Sigmoid colon (tissue), 4 donors: ENCODE data around the gene SLC5A11.

Experiments used
- EP300 ChIP-seq, 4 donors: sonication (generic); formaldehyde crosslinking; IDR thresholded peaks; one replicate each; pipeline ENCODE4 v1.6.1; 2017; ENCODE audit warnings: antibody characterized with exemption in 4 of 4
- POLR2A ChIP-seq, 2 donors: fragments of 450-650 bp; IDR thresholded peaks; one replicate each; pipeline ENCODE4 v1.6.1; 2016; ENCODE audit warnings: antibody characterized with exemption in 2 of 2, mild to moderate bottlenecking in 2 of 2, moderate library complexity in 2 of 2
- POLR2AphosphoS5 ChIP-seq, 4 donors: sonication (generic); formaldehyde crosslinking; IDR thresholded peaks; one replicate each; pipeline ENCODE4 v1.6.1; 2017; ENCODE audit warnings: antibody characterized with exemption in 4 of 4
- TF ChIP-seq, protein P1 (sequence below), 4 experiments: fragments of 450-650 bp in 3 of 4; fragments of 200-600 bp in 1 of 4; IDR thresholded peaks; one replicate each; pipeline ENCODE4 v1.5.1; 2016 to 2019; ENCODE audit warnings: antibody characterized with exemption in 4 of 4, mild to moderate bottlenecking in 3 of 4, moderate library complexity in 2 of 4

DNA sequence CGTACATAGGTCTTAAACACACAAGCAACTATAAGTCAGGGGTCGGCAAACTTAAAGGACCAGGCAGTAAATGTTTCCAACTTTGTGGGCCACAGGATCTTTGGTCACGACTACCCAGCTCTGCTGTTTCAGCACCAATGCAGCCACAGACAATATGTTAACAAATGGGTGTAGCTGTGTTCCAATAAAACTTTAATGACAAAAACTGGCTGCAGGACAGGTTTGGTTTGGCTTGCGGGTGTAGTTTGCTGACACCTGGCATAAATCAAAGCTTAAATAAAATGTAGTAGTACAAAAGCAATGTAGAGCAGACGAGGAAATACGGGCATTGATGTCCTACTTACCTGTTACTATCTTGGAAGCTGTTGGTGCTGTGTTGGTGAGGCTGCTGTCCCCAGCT is 84.7 kb downstream of the SLC5A11 start:
- TF ChIP-seq, protein P1, sequence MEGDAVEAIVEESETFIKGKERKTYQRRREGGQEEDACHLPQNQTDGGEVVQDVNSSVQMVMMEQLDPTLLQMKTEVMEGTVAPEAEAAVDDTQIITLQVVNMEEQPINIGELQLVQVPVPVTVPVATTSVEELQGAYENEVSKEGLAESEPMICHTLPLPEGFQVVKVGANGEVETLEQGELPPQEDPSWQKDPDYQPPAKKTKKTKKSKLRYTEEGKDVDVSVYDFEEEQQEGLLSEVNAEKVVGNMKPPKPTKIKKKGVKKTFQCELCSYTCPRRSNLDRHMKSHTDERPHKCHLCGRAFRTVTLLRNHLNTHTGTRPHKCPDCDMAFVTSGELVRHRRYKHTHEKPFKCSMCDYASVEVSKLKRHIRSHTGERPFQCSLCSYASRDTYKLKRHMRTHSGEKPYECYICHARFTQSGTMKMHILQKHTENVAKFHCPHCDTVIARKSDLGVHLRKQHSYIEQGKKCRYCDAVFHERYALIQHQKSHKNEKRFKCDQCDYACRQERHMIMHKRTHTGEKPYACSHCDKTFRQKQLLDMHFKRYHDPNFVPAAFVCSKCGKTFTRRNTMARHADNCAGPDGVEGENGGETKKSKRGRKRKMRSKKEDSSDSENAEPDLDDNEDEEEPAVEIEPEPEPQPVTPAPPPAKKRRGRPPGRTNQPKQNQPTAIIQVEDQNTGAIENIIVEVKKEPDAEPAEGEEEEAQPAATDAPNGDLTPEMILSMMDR (IDR thresholded peaks at IDR 0.05): no peak
- TF ChIP-seq POLR2A (IDR thresholded peaks at IDR 0.05): no peak
- no peak for TF ChIP-seq EP300 (IDR thresholded peaks at IDR 0.05)
- TF ChIP-seq POLR2AphosphoS5 (IDR thresholded peaks at IDR 0.05): no peak
